ENCODE measurements around the gene ADGRB3.

The ADGRB3 gene

DNA sequence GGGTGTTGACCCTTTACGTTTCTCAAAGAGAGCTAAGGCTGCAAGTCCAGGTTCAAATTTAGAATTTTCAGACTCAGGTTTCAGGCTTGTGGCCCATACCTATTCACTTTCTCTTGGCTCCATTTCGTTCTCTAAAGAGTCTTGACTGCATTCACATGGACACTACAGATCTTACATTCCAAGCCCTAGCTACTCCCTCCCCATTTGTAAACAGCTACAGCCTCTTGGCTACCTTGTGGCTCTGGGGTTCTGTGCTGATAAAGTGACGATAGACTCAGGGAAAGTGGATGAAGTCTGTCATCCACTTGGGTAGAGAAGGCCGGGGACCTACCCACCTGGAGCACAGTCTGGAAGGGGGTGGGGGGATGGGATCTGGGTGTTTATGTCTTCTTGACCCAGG, 658.4 kb downstream of the ADGRB3 start:
- intact Hi-C loops (cut with DNase I; ENCODE audit: low total_unique reads): no loop called here
- TF ChIP-seq, protein P1, sequence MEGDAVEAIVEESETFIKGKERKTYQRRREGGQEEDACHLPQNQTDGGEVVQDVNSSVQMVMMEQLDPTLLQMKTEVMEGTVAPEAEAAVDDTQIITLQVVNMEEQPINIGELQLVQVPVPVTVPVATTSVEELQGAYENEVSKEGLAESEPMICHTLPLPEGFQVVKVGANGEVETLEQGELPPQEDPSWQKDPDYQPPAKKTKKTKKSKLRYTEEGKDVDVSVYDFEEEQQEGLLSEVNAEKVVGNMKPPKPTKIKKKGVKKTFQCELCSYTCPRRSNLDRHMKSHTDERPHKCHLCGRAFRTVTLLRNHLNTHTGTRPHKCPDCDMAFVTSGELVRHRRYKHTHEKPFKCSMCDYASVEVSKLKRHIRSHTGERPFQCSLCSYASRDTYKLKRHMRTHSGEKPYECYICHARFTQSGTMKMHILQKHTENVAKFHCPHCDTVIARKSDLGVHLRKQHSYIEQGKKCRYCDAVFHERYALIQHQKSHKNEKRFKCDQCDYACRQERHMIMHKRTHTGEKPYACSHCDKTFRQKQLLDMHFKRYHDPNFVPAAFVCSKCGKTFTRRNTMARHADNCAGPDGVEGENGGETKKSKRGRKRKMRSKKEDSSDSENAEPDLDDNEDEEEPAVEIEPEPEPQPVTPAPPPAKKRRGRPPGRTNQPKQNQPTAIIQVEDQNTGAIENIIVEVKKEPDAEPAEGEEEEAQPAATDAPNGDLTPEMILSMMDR (IDR thresholded peaks at IDR 0.05): no peak
- Histone ChIP-seq H3K4me3 (no peak overlapping the region), H3K27ac (no peak overlapping the region), H3K4me1 (no peaks in the 10 kb centered on the region), H3K36me3 (no peaks in the 10 kb centered on the region), H3K27me3 (no peaks in the 10 kb centered on the region), H3K9me3 (no peaks in the 10 kb centered on the region)
- no peak for DNase-seq

DNA sequence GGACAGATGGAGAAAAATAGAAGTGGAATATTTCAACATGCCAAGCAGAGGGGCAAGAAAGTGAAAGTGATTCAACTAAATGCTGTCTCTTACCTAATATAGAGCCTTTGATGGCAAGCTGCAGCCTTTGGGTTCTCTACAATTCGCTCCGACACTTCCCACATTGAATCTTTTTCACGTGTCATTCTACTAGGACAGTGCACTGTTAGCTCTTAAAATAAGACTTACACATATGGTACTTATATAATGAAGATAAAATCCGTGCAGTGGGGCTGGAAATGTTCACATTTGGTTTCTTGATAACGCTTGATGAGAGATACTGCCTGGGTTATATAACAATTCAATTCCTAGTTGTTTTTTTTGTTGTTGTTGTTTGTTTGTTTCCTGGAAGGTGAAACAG, 659.3 kb downstream of the ADGRB3 start:
- Histone ChIP-seq H3K36me3 (no peaks in the 10 kb centered on the region), H3K27ac (no peak overlapping the region), H3K9me3 (no peaks in the 10 kb centered on the region), H3K27me3 (no peaks in the 10 kb centered on the region), H3K4me3 (no peak overlapping the region), H3K4me1 (no peaks in the 10 kb centered on the region)
- TF ChIP-seq, protein P1 (IDR thresholded peaks at IDR 0.05): no peak
- intact Hi-C loops (cut with DNase I; ENCODE audit: low total_unique reads): no loop called here
- no peak for DNase-seq

DNA sequence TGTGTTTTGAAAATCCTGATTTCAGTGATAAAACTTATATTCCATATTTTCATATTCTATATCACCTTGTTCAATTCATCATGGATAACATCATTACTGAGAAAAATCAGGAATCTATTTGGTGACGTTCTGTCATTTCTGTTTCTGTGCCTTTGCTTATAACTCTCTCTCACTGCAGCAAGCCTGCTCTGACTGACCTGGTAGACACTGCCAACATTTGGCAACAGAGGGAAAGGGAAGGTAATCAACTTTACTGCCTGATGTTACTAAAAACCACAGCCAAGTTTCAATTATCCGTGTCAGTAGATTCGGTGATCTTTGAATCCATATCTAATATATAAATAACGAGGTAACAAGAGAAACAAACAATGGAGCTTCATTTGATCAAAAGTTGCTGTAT, 659.8 kb downstream of the ADGRB3 start:
- Histone ChIP-seq H3K4me1 (no peaks in the 10 kb centered on the region), H3K27ac (no peak overlapping the region), H3K36me3 (no peaks in the 10 kb centered on the region), H3K27me3 (no peaks in the 10 kb centered on the region), H3K4me3 (no peak overlapping the region), H3K9me3 (no peaks in the 10 kb centered on the region)
- DNase-seq: no peak
- TF ChIP-seq, protein P1 (IDR thresholded peaks at IDR 0.05): no peak
- intact Hi-C loops (cut with DNase I; ENCODE audit: low total_unique reads): no loop called here

DNA sequence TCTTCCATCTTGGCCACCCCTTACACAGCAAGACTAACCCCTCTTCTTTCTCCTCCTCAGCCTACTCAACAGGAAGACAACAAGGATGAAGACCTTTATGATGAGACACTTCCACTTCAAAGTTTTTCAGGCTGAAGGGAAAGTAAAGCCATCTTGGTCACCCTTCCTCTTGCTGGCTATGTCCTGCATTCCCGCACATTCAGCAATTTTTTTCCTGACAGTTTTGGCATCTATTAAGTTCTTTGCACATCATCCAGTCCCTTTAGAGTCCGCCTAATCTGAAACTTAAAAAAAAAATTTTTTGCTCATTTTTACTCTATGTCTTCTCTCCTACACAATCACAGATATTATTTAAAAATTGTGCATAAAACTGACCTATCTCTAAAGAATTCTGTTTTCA, 668.3 kb downstream of the ADGRB3 start:
- intact Hi-C loops (cut with DNase I; ENCODE audit: low total_unique reads): no loop called here
- TF ChIP-seq, protein P1 (IDR thresholded peaks at IDR 0.05): no peak
- Histone ChIP-seq H3K36me3 (no peaks in the 10 kb centered on the region), H3K27me3 (no peaks in the 10 kb centered on the region), H3K4me1 (no peaks in the 10 kb centered on the region), H3K4me3 (no peak overlapping the region), H3K9me3 (no peaks in the 10 kb centered on the region), H3K27ac (no peak overlapping the region)
- no peak for DNase-seq

DNA sequence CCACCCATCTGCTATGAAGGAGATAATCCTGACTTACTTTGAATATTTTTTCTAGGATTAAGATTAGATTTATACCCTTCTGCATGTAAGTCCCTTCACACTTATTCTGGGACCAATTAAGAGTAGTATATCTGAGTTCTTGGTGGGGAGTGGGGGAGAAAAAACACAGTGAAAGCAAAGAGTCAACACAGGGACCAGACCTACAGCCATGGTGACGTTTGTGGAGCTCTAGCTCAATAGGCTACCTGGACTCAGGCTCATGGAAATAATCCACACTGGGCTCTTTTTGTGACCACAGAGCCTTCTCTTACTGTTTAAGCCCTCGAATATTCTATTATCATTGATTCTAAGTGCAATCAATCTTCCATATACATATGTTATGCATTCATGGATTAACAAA, 670.4 kb downstream of the ADGRB3 start:
- no peaks in the 10 kb centered on the region for H3K4me1 ChIP-seq

More for the DNA sequence above, 670.4 kb downstream of the ADGRB3 start:
- H3K27me3 ChIP-seq: no peaks in the 10 kb centered on the region
- H3K36me3 ChIP-seq: no peaks in the 10 kb centered on the region
- intact Hi-C loops (cut with DNase I; ENCODE audit: low total_unique reads): no loop called here
- no peak for DNase-seq
- no peak overlapping the region for H3K27ac ChIP-seq
- H3K9me3 ChIP-seq: no peaks in the 10 kb centered on the region
- no peak overlapping the region for H3K4me3 ChIP-seq
- TF ChIP-seq, protein P1 (IDR thresholded peaks at IDR 0.05): no peak
